ENCODE measurements around the gene POU2F3.

Gene POU2F3

DNA sequence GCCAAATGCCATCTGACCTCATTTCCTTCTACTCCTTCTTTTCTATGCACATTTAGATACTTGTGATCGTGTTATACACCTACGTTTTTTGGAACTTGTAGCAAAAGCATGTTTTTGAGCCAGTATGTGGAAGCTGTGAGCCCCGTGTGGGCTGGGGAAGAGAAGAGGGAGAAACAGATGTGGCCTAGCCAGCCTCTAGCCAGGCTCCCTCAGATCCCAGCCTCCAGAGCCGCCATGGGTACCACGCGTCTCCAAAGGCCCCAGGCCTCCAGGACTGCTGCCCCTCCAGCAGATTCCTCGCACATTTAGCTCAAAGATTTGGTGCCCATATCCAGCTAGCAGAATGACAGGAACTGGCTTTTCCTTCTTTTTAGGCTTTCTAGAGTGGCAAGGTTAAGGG, 68.1 kb downstream of the POU2F3 start:
- no peak for TF ChIP-seq ZNF274 (IDR thresholded peaks at IDR 0.05; ENCODE audit: low read depth, low read length)
- no peak overlapping the region for H3K4me3 ChIP-seq (ENCODE audit: low read length)

DNA sequence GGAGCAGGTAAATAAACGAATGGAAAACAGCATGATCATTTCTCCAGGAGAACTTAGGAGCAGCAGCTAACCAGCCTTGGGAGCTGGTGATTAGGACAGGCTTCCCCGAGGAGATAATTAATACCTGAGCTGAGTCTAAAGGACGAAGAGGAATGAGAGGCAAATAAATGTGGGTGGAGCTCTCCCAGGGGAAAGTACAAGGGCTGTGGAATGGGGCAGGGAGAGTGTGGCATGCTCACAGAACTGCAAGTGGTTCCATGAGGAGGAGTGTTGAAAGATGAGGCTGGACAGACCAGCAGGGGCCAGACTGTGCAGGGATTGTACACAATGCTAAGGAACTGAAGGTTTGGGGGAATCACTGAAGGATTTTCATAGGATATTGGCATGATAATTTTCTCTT, 70.9 kb downstream of the POU2F3 start:
- TF ChIP-seq ZNF274 (IDR thresholded peaks at IDR 0.05; ENCODE audit: low read depth, low read length), result no peak
- H3K4me3 ChIP-seq (ENCODE audit: low read length), result no peak overlapping the region

- TF ChIP-seq ZNF274 (IDR thresholded peaks at IDR 0.05; ENCODE audit: low read depth, low read length), result no peak
Observed at GRCh38 chr11:120314861-120315260, 74.9 kb downstream of the POU2F3 start.

DNA sequence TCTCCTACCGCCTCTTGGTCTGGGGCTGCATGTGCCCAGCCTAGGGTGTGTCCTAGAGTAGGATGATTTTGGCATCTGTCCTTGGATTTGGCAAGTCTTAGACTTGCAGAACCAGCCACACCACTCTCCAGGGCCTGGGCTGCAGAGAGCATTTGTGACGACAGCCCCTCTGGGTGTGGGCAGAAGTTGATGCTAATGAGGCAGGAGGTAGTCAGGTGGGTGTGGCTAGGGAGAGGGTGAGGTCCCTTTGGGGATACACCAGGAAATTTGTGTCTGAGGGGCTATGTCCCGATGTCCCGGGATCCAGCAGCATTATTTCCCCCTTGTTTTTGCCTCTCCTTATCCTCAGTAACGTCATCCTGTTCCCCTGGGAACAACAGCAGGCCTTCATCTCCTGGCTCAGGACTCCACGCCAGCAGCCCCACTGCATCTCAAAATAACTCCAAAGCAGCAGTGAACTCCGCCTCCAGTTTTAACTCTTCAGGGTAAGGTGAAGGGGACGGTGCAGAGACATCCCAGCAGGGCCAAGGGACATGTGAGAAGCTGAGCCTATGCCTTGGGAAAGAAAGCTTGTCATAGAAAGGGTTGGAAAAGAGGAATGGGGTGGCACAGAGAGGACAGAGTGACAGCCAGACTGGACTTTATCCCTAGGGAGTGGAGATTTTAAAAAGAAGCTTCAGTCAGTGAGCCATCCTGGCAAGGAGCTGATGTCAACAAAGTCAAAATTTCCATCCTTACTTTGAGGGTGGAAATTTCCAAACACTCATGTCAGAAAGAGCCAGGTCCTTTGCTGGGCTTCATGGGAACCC, 77.1 kb downstream of the POU2F3 start:
- no peak for TF ChIP-seq ZNF274 (IDR thresholded peaks at IDR 0.05; ENCODE audit: low read depth, low read length)
- H3K4me3 ChIP-seq (ENCODE audit: low read length), result no peak overlapping the region

More at GRCh38 chr11:120314861-120315260, 74.9 kb downstream of the POU2F3 start:
- H3K4me3 ChIP-seq (ENCODE audit: low read length), result no peak overlapping the region

GRCh38 chr11:120317689-120318480, 77.9 kb downstream of the POU2F3 start:
- TF ChIP-seq ZNF274 (IDR thresholded peaks at IDR 0.05; ENCODE audit: low read depth, low read length), result no peak
- H3K4me3 ChIP-seq (ENCODE audit: low read length), result no peak overlapping the region

DNA sequence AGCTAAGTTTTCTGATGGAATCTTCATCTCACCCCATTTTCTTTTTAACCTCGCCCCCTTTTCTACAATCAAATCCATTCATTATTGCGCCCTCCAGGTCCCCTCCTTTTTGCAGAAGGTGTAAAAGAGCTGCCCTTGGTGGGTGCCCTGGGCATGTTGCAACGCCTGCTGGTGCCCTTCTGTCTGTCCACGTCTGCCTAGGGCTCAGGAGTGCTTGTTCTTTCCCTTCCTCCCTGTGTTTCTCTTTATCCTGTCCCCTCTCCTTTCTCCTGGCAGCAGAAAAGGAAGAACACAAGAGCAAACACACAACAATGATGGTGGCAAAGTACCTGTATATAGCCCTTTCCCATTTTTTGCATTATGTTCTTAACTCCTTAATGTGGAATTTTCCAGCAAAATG, 79.0 kb downstream of the POU2F3 start:
- H3K4me3 ChIP-seq (ENCODE audit: low read length), result no peak overlapping the region

GRCh38 chr11:120324932-120325810, 85.2 kb downstream of the POU2F3 start, which contains the start of gene TLCD5:
TLCD5 (plus strand) TSS chr11:120325299; CDS start chr11:120327442, 2,143 bp downstream.
- H3K4me3 ChIP-seq (ENCODE audit: low read length), result peak within 1 kb of the TSS; percentile 72
- TF ChIP-seq ZNF274 (IDR thresholded peaks at IDR 0.05; ENCODE audit: low read depth, low read length), result no peak

More for the DNA sequence above, 79.0 kb downstream of the POU2F3 start:
- TF ChIP-seq ZNF274 (IDR thresholded peaks at IDR 0.05; ENCODE audit: low read depth, low read length), result no peak

GRCh38 chr11:120326228-120326627, 86.3 kb downstream of the POU2F3 start:
- H3K4me3 ChIP-seq (ENCODE audit: low read length), result peak overlapping the region; percentile 72; the same call in 1 of the 2 replicates
- TF ChIP-seq ZNF274 (IDR thresholded peaks at IDR 0.05; ENCODE audit: low read depth, low read length), result no peak

- H3K4me3 ChIP-seq (ENCODE audit: low read length), result no peak overlapping the region
- TF ChIP-seq ZNF274 (IDR thresholded peaks at IDR 0.05; ENCODE audit: low read depth, low read length), result no peak
Observed at GRCh38 chr11:120326845-120327281, 86.9 kb downstream of the POU2F3 start.

DNA sequence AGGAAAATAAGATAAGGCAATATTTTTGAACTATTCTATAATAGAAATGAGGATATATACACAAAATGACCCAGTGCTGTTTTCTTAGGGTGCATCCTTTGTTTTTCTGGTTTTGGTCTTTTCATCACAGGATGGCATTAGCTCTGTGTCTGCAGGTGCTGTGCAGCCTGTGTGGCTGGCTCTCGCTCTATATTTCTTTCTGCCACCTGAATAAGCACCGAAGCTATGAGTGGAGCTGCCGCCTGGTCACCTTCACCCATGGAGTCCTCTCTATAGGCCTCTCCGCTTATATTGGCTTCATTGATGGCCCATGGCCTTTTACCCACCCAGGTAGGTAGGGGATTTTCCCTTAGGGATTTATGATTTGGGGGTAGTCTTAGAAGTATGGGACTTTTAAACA, 87.4 kb downstream of the POU2F3 start:
- no peak for TF ChIP-seq ZNF274 (IDR thresholded peaks at IDR 0.05; ENCODE audit: low read depth, low read length)
- H3K4me3 ChIP-seq (ENCODE audit: low read length), result no peak overlapping the region

DNA sequence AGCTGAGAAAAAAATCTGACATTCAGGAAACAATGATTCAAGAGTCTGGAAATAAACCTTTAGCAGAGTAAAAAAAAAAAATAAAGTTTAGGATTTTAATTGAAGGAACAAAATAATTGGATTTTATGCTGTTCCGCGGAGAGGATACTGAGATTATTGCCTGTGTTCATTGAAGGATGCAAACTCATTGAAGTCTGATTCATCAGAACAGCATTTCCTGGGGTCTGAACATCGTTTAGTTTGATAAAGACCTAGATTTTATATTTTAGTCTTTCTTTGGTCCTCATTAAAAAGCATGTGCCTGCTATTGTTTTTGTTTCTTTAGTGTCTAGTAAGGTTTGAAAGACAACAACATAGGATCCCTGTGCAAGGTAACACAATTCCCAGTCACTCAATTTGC, 89.6 kb downstream of the POU2F3 start:
- H3K4me3 ChIP-seq (ENCODE audit: low read length), result no peak overlapping the region
- TF ChIP-seq ZNF274 (IDR thresholded peaks at IDR 0.05; ENCODE audit: low read depth, low read length), result no peak

- TF ChIP-seq ZNF274 (IDR thresholded peaks at IDR 0.05; ENCODE audit: low read depth, low read length), result no peak
- no peak overlapping the region for H3K4me3 ChIP-seq (ENCODE audit: low read length)
Observed at GRCh38 chr11:120330045-120330444, 90.1 kb downstream of the POU2F3 start.

DNA sequence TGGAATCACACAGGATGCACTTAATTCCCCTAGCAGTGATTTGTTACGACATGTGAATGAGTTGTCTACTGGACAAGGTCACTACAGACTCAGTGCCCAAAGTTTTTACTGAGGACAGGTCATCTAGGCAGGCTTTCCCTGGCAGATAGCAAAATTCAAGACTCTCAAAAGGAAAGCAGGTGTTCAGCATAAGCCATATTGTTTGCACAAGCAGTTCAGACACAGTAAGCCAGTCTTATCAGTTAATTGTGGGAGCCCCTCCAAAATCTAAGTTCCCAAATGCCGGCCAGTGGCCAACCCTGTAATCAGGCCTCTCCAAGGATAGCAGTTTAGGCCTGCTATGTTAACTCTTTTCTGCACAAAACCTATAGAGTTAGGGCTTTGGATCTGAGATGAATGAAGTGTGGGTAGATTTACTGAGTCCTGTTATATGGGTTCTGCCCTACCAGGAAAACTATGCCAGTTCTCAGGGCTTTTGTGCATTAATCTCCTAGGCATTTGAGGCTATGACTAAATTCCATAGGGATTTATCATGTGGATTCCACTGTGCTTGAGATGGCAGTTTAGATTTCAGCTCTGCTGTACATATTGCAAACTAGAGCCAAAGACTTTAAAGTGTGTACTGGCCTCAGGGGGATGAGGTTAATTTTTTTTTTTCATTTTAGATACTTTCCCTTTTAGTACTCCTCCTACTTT, 91.5 kb downstream of the POU2F3 start:
- no peak for TF ChIP-seq ZNF274 (IDR thresholded peaks at IDR 0.05; ENCODE audit: low read depth, low read length)
- H3K4me3 ChIP-seq (ENCODE audit: low read length), result no peak overlapping the region
